Trophoblast cell (in vitro differentiated cells and primary cell): ENCODE data around the gene TNIK.

Experiments
- DNase-seq, 2 donors: peaks; one replicate each; pipeline ENCODE4 v3.0.0-alpha.2; 2016
- H2AFZ ChIP-seq: 2 replicates; pipeline ENCODE4 v1.6.1; 2013; ENCODE audit warnings: low read length, moderate library complexity, mild to moderate bottlenecking; ENCODE audit not compliant: insufficient read depth, poor library complexity
- H2AK5ac ChIP-seq: 2 replicates; pipeline ENCODE4 v1.6.1; 2013; ENCODE audit warnings: mild to moderate bottlenecking, low read length
- H2BK120ac ChIP-seq: 2 replicates; pipeline ENCODE4 v1.6.1; 2013; ENCODE audit warnings: low read length, mild to moderate bottlenecking, moderate library complexity; ENCODE audit not compliant: insufficient read depth, poor library complexity
- H2BK12ac ChIP-seq: 2 replicates; pipeline ENCODE4 v1.6.1; 2013; ENCODE audit warnings: mild to moderate bottlenecking, low read length, moderate library complexity
- H2BK5ac ChIP-seq: 2 replicates; pipeline ENCODE4 v1.6.1; 2013; ENCODE audit warnings: low read length, low read depth, moderate library complexity, mild to moderate bottlenecking; ENCODE audit not compliant: poor library complexity
- H3K14ac ChIP-seq: 2 replicates; pipeline ENCODE4 v1.6.1; 2013; ENCODE audit warnings: mild to moderate bottlenecking, low read length
- H3K18ac ChIP-seq: 2 replicates; pipeline ENCODE4 v1.6.1; 2013; ENCODE audit warnings: mild to moderate bottlenecking, low read length
- H3K23ac ChIP-seq: 2 replicates; pipeline ENCODE4 v1.6.1; 2013; ENCODE audit warnings: low read length
- H3K27ac ChIP-seq: 2 replicates; pipeline ENCODE4 v1.5.1; 2013; ENCODE audit warnings: low read depth, mild to moderate bottlenecking, inconsistent platforms, low read length, moderate library complexity
- H3K27me3 ChIP-seq: 2 replicates; pipeline ENCODE4 v1.6.1; 2013; ENCODE audit warnings: inconsistent platforms, mild to moderate bottlenecking, low read length, moderate library complexity; ENCODE audit not compliant: insufficient read depth
- H3K36me3 ChIP-seq, 2 experiments: 1 replicate in 1 of 2; 2 replicates in 1 of 2; pipeline ENCODE4 v1.6.1; 2013; ENCODE audit warnings: low read length in 2 of 2, mild to moderate bottlenecking in 2 of 2, moderate library complexity in 1 of 2; ENCODE audit not compliant: insufficient read depth in 2 of 2, control insufficient read depth in 1 of 2
- H3K4ac ChIP-seq: 2 replicates; pipeline ENCODE4 v1.6.1; 2013; ENCODE audit warnings: low read depth, mild to moderate bottlenecking, low read length, moderate library complexity
- H3K4me1 ChIP-seq, 2 experiments: 1 replicate in 1 of 2; 2 replicates in 1 of 2; pipeline ENCODE4 v1.6.1; 2013; ENCODE audit warnings: low read length in 2 of 2, mild to moderate bottlenecking in 2 of 2, moderate library complexity in 1 of 2; ENCODE audit not compliant: insufficient read depth in 2 of 2, control insufficient read depth in 1 of 2
- H3K4me2 ChIP-seq: 2 replicates; pipeline ENCODE4 v1.6.1; 2013; ENCODE audit warnings: inconsistent platforms, mild to moderate bottlenecking, low read length, moderate library complexity
- H3K4me3 ChIP-seq: 2 replicates; pipeline ENCODE4 v1.5.1; 2013; ENCODE audit warnings: mild to moderate bottlenecking, low read depth, low read length, inconsistent platforms
- H3K79me1 ChIP-seq: one replicate; pipeline ENCODE4 v1.6.1; 2013; ENCODE audit warnings: low read length
- H3K79me2 ChIP-seq: 2 replicates; pipeline ENCODE4 v1.6.1; 2013; ENCODE audit warnings: low read length, mild to moderate bottlenecking; ENCODE audit not compliant: control insufficient read depth, insufficient read depth, poor library complexity
- H3K9ac ChIP-seq: 2 replicates; pipeline ENCODE4 v1.6.1; 2013; ENCODE audit warnings: mild to moderate bottlenecking, low read length
- H3K9me3 ChIP-seq: 2 replicates; pipeline ENCODE4 v1.6.1; 2013; ENCODE audit warnings: low read depth, mild to moderate bottlenecking, control low read depth, inconsistent platforms, low read length; ENCODE audit not compliant: insufficient read depth
- H4K12ac ChIP-seq: 2 replicates; pipeline ENCODE4 v1.6.1; 2013; ENCODE audit warnings: low read depth, mild to moderate bottlenecking, low read length, moderate library complexity
- H4K8ac ChIP-seq: 2 replicates; pipeline ENCODE4 v1.6.1; 2013; ENCODE audit warnings: low read depth, mild to moderate bottlenecking, low read length, moderate library complexity
- H4K91ac ChIP-seq: one replicate; pipeline ENCODE4 v1.6.1; 2013; ENCODE audit warnings: low read depth, mild to moderate bottlenecking, low read length, moderate library complexity
- WGBS: extraction: QIAGEN DNeasy Blood & Tissue Kit; methylation state at CpG from one replicate; pipeline ENCODE4 v1.1.7; 2013; ENCODE audit warnings: missing lambda C conversion rate; ENCODE audit not compliant: insufficient read length, insufficient coverage; ENCODE audit errors: extremely low coverage; 5-methylcytosine and 5-hydroxymethylcytosine counted together

Gene TNIK

DNA sequence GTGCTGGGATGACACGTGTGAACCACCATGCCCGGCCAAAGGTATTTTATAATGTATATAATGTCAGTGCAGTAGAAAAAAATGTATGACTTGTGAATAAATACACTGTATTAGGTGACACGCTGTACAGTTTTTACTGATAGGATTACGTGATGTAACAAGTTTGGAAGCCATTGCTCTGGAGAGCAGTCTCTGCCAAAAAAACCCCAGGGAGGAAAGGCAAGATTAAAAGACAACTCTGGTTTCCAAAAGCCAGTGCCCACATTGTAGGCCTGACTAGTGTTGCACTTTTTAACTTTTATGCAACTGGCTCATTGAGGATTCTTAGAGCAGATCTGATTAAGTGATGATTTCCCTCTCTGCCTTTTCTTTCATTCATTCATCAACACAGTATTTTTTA lies 371.7 kb downstream of the TNIK start:
- Histone ChIP-seq H3K4me3 (no peak overlapping the region), H3K9ac (no peak overlapping the region), H3K27ac (no peak overlapping the region), H3K9me3 (no peaks in the 10 kb centered on the region), H2AK5ac (no peak overlapping the region), H3K79me2 (no peaks in the 10 kb centered on the region), H3K4ac (no peak overlapping the region), H3K79me1 (no peaks in the 10 kb centered on the region), H3K23ac (no peak overlapping the region), H3K4me1 (peaks cover 0 to 4% of the 10 kb centered on the region in 2 experiments), H3K36me3 (no peaks in the 10 kb centered on the region), H2BK5ac (no peak overlapping the region), H4K8ac (no peak overlapping the region), H3K4me2 (no peak overlapping the region), H2BK12ac (no peak overlapping the region), H4K91ac (no peak overlapping the region), H3K18ac (no peak overlapping the region), H2AFZ (no peak overlapping the region), H2BK120ac (no peak overlapping the region), H4K12ac (no peak overlapping the region), H3K27me3 (no peaks in the 10 kb centered on the region), H3K14ac (no peak overlapping the region)
- WGBS = no CpG with 5 or more reads among the region's 4 CpGs
- DNase-seq = no peak

DNA sequence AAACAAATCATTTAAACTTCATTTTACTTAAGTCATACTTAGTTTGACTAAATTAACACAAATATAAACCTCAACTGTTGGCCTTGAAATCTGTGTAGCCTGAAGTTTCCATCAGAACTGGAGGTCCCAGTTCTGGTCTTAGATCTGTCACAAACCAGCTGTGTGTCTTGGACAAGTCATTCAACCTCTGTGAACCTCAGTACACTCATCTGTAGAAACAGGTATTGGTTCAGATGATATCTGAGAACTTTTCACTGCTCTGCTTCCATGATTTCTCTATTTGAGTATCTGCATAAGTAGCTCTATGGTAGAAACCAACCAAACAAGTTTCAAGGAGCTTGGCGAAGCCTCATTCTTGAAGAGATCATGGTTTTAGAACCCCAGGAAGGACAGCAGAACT lies 373.3 kb downstream of the TNIK start:
- H3K4me2 ChIP-seq = no peak overlapping the region
- no peak overlapping the region for H4K8ac ChIP-seq
- H3K9ac ChIP-seq = no peak overlapping the region
- H3K9me3 ChIP-seq = no peaks in the 10 kb centered on the region
- no peaks in the 10 kb centered on the region for H3K79me1 ChIP-seq
- no peak overlapping the region for H2AFZ ChIP-seq
- H3K14ac ChIP-seq = no peak overlapping the region
- H3K36me3 ChIP-seq = no peaks in the 10 kb centered on the region
- H3K4me3 ChIP-seq = no peak overlapping the region
- DNase-seq = no peak
- H2BK120ac ChIP-seq = no peak overlapping the region
- H3K27me3 ChIP-seq = no peaks in the 10 kb centered on the region
- no peak overlapping the region for H2BK12ac ChIP-seq
- H2BK5ac ChIP-seq = no peak overlapping the region
- H3K4ac ChIP-seq = no peak overlapping the region
- H3K18ac ChIP-seq = no peak overlapping the region
- no peak overlapping the region for H4K12ac ChIP-seq
- no peak overlapping the region for H2AK5ac ChIP-seq
- no CpG with 5 or more reads among the region's 1 CpG for WGBS
- no peak overlapping the region for H3K23ac ChIP-seq
- peaks cover 0 to 4% of the 10 kb centered on the region in 2 experiments for H3K4me1 ChIP-seq
- no peak overlapping the region for H3K27ac ChIP-seq
- H3K79me2 ChIP-seq = no peaks in the 10 kb centered on the region
- H4K91ac ChIP-seq = no peak overlapping the region

DNA sequence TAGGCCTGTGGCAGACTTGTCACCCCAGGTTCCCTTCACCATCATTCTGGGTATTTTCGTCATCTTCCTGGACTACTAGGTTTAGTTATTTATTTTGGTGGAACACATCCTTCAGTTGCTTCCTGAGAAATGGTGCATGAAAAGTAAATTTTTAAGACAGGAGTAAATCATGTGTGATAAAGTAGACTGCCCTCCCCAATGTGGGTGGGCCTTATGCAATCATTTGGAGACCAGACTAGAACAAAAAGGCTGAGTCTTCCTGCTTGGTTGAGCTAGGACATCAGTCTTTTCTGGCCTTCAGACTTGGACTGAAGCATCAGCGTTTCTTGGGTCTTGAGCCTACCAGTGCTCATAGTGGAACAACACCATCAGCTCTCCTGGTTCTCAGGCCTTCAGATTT lies 382.9 kb downstream of the TNIK start:
- Histone ChIP-seq H2AK5ac (no peak overlapping the region), H3K9me3 (no peaks in the 10 kb centered on the region), H3K18ac (no peak overlapping the region), H3K27ac (no peak overlapping the region), H3K4me2 (no peak overlapping the region), H4K8ac (no peak overlapping the region), H3K4me3 (no peak overlapping the region), H3K4ac (no peak overlapping the region), H2AFZ (no peak overlapping the region), H3K4me1 (no peaks in the 10 kb centered on the region), H3K9ac (no peak overlapping the region), H3K36me3 (no peaks in the 10 kb centered on the region), H3K14ac (no peak overlapping the region), H2BK5ac (no peak overlapping the region), H2BK12ac (no peak overlapping the region), H3K79me2 (no peaks in the 10 kb centered on the region), H2BK120ac (no peak overlapping the region), H3K23ac (no peak overlapping the region), H3K27me3 (no peaks in the 10 kb centered on the region), H4K91ac (no peak overlapping the region), H4K12ac (no peak overlapping the region), H3K79me1 (no peaks in the 10 kb centered on the region)
- no CpG with 5 or more reads among the region's 2 CpGs for WGBS
- no peak for DNase-seq

DNA sequence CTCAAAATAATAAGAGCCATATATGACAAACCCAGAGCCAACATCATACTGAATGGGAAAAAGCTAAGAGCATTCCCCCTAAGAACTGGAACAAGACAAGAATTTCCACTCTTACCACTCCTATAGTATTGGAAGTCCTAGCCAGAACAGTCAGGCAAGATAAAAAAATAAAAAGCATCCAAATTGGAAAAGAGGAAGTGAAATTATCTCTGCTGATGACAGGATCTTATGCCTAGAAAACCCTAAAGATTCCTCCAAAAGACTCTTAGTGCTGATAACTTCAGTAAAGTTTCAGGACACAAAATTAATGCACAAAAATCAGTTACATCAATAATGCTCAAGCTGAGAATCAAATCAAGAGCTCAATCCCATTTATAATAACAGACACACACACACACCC lies 387.8 kb downstream of the TNIK start:
- H4K91ac ChIP-seq = no peak overlapping the region
- H3K4me1 ChIP-seq = no peaks in the 10 kb centered on the region
- H3K9me3 ChIP-seq = no peaks in the 10 kb centered on the region
- no peak overlapping the region for H3K18ac ChIP-seq
- no peak overlapping the region for H3K23ac ChIP-seq
- DNase-seq = no peak
- H3K4ac ChIP-seq = no peak overlapping the region
- H3K79me2 ChIP-seq = no peaks in the 10 kb centered on the region
- H2AFZ ChIP-seq = no peak overlapping the region
- no peak overlapping the region for H3K9ac ChIP-seq
- H2BK120ac ChIP-seq = no peak overlapping the region
- no peaks in the 10 kb centered on the region for H3K27me3 ChIP-seq
- H3K4me3 ChIP-seq = no peak overlapping the region
- H2AK5ac ChIP-seq = no peak overlapping the region
- no peak overlapping the region for H4K12ac ChIP-seq
- no peaks in the 10 kb centered on the region for H3K36me3 ChIP-seq
- no peak overlapping the region for H4K8ac ChIP-seq
- no peak overlapping the region for H3K4me2 ChIP-seq
- no peak overlapping the region for H3K14ac ChIP-seq
- H2BK12ac ChIP-seq = no peak overlapping the region
- H2BK5ac ChIP-seq = no peak overlapping the region
- H3K27ac ChIP-seq = no peak overlapping the region
- H3K79me1 ChIP-seq = no peaks in the 10 kb centered on the region
